Body of pancreas (tissue), 4 donors: Measurements from ENCODE around the gene BICRAL. TPM values are rescaled to one million over a fixed set of nuclear protein-coding genes. Genes with fewer than 3 reads are reported as not detected.

ENCODE experiments used
- ATAC-seq: fragments of 150-250 bp; one replicate; pipeline ENCODE4 v1.9.1; 2016
- DNase-seq, 4 donors: peaks; one replicate each; pipeline ENCODE4 v3.0.0-alpha.2; 2019
- H3K27ac ChIP-seq, 4 donors: fragments of 200-600 bp; sonication (generic); 1 replicate in 3 of 4; 2 replicates in 1 of 4; pipeline versions ENCODE4 v1.5.1 to v1.6.1; 2016 to 2019; ENCODE audit warnings: mild to moderate bottlenecking in 1 of 4, mixed read lengths in 1 of 4, moderate library complexity in 1 of 4
- H3K27me3 ChIP-seq, 2 donors: fragments of 200-600 bp; sonication (generic); one replicate each; pipeline ENCODE4 v1.6.0; 2016; ENCODE audit warnings: mild to moderate bottlenecking in 1 of 2
- H3K36me3 ChIP-seq, 2 donors: fragments of 200-600 bp; sonication (generic); replicated peaks in 1 of 2; 2 replicates each; pipeline ENCODE4 v1.5.1; 2016; ENCODE audit warnings: low read depth in 2 of 2; ENCODE audit not compliant: insufficient read depth in 1 of 2
- H3K4me1 ChIP-seq: fragments of 200-600 bp; sonication (generic); one replicate; pipeline ENCODE4 v1.6.0; 2016
- H3K4me3 ChIP-seq, 2 donors: fragments of 200-600 bp; sonication (generic); 1 replicate in 1 of 2; 2 replicates in 1 of 2; pipeline ENCODE4 v1.5.1; 2016 to 2019
- H3K9me3 ChIP-seq, 3 donors: fragments of 200-600 bp; sonication (generic); 1 replicate in 2 of 3; 2 replicates in 1 of 3; pipeline ENCODE4 v1.5.1; 2016
- POLR2A ChIP-seq, 3 donors: fragments of 450-650 bp; IDR thresholded peaks; one replicate each; pipeline ENCODE4 v1.6.1; 2016; ENCODE audit warnings: antibody characterized with exemption in 3 of 3, mild to moderate bottlenecking in 2 of 3
- WGBS, 2 donors: methylation state at CpG; one replicate each; pipeline ENCODE4 v1.1.5; 2017; 5-methylcytosine and 5-hydroxymethylcytosine counted together
- intact Hi-C: fragments of 100-400 bp; cut with DNase I; formaldehyde crosslinking; loops from one replicate; pipeline ENCODE4 v1.15.1; 2023
- total RNA-seq, 2 donors: library from RNA; depleted of rRNA; stranded (reverse); fragments of >200 nt; gene quantifications; one replicate each; pipeline ENCODE4 v1.1.0, GENCODE V29; 2016
- TF ChIP-seq, protein P1 (sequence below), 7 experiments: fragments of 450-650 bp in 4 of 7; fragments of 200-600 bp in 3 of 7; sonication (generic) in 3 of 7; IDR thresholded peaks; one replicate each; pipeline ENCODE4 v1.5.1; 2016 to 2019; ENCODE audit warnings: antibody characterized with exemption in 7 of 7

BICRAL gene
- total RNA-seq, 2 donors from 2014 or later = 6.9 to 8.6 TPM

DNA sequence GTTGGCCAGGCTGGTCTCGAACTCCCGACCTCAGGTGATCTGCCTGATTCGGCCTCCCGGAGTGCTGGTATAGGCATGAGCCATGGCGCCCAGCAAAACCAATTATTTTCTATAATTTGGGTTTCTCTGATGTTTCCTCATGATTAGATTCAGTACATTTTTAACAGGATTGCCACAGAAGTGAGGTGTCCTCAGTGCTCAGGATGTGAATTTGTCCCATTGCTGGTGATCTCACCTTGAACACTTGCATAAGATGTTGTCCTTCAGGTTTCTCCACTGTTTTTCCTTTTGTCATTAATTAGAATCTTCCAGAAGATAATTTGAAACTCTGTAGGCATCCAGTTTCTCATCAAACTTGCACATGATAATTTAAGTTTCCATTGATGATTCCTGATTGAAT lies 52.2 kb downstream of the BICRAL start:
- ATAC-seq (no peak), DNase-seq (no peak)
- H3K9me3 ChIP-seq = no peaks in the 10 kb centered on the region
- peaks cover 3 to 9% of the 10 kb centered on the region in 2 donors for H3K36me3 ChIP-seq
- TF ChIP-seq, protein P1, sequence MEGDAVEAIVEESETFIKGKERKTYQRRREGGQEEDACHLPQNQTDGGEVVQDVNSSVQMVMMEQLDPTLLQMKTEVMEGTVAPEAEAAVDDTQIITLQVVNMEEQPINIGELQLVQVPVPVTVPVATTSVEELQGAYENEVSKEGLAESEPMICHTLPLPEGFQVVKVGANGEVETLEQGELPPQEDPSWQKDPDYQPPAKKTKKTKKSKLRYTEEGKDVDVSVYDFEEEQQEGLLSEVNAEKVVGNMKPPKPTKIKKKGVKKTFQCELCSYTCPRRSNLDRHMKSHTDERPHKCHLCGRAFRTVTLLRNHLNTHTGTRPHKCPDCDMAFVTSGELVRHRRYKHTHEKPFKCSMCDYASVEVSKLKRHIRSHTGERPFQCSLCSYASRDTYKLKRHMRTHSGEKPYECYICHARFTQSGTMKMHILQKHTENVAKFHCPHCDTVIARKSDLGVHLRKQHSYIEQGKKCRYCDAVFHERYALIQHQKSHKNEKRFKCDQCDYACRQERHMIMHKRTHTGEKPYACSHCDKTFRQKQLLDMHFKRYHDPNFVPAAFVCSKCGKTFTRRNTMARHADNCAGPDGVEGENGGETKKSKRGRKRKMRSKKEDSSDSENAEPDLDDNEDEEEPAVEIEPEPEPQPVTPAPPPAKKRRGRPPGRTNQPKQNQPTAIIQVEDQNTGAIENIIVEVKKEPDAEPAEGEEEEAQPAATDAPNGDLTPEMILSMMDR (IDR thresholded peaks at IDR 0.05) = no peak
- TF ChIP-seq POLR2A (IDR thresholded peaks at IDR 0.05) = no peak
- WGBS, 2 donors = 97 to 99% methylated on average over 5 of the region's 5 CpGs
- no peak overlapping the region for H3K4me3 ChIP-seq
- intact Hi-C loops = no loop called here
- no peak overlapping the region for H3K27ac ChIP-seq
- no peaks in the 10 kb centered on the region for H3K4me1 ChIP-seq
- H3K27me3 ChIP-seq = no peaks in the 10 kb centered on the region

DNA sequence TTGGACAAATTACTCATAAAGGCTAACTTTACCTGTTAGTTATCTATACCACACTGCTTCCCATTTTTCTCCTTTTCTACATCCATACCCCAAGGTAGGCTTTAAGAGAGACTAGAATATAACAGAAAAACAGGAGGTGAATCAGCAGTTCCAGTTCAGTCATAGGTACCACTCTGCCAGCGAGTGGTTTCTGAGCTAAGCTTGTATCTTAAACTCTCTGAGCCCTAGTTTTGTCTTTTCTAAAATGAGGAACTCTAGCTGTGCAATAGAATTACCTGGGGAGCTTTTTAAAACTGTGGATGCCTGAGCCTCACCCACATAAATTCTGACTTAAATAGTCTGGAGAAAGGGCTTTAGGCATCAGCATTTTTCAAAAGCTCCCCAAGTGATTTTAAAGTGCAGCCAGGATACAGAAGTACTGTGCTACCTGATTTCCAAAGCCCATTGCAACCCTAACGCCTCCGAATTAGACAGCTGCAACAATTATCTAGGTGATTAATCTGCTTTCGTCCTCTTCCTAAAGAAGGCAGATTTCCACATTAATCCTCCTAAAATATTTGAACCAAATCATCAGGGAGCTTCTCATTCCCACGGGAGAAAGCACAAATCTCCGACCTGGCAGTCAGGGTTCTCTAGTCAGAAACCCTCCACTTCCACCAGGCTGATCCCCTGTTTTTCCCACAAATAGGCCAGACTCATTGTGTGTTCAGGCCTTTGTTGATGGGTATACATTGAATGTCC lies 60.2 kb downstream of the BICRAL start:
- TF ChIP-seq POLR2A (IDR thresholded peaks at IDR 0.05) = no peak
- TF ChIP-seq, protein P1 (IDR thresholded peaks at IDR 0.05) = no peak
- intact Hi-C loops = no loop called here
- H3K4me3 ChIP-seq = no peak overlapping the region
- H3K4me1 ChIP-seq = no peaks in the 10 kb centered on the region
- no peaks in the 10 kb centered on the region for H3K9me3 ChIP-seq
- no peaks in the 10 kb centered on the region for H3K36me3 ChIP-seq
- ATAC-seq (no peak), DNase-seq (no peak)
- 82 to 90% methylated on average over 6 of the region's 6 CpGs for WGBS, 2 donors
- no peaks in the 10 kb centered on the region for H3K27me3 ChIP-seq
- H3K27ac ChIP-seq = no peak overlapping the region

DNA sequence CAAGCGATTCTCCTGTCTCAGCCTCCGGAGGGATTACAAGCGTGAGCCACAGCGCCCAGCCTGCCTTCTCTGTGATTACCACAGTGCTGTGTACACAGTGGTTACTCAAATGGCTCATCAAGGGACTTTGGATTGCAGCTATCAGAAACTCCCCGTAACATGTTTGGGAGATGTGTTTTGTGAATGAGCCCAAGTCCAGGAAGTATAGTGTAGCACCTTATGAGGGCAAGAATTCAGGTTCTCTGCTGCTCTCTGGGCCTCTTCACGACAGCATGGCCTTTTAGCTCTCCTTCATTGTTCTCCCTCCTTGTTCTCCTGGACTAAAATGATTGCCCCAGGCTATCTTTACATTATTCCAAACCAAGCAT lies 63.5 kb downstream of the BICRAL start:
- Histone ChIP-seq H3K36me3 (no peaks in the 10 kb centered on the region), H3K27ac (no peak overlapping the region), H3K4me1 (peaks cover 5% of the 10 kb centered on the region), H3K4me3 (no peak overlapping the region), H3K9me3 (no peaks in the 10 kb centered on the region), H3K27me3 (no peaks in the 10 kb centered on the region)
- ATAC-seq (no peak), DNase-seq (no peak)
- intact Hi-C loops = no loop called here
- 91 to 96% methylated on average over 2 to 6 of the region's 6 CpGs for WGBS, 2 donors
- TF ChIP-seq, protein P1 (IDR thresholded peaks at IDR 0.05) = no peak
- no peak for TF ChIP-seq POLR2A (IDR thresholded peaks at IDR 0.05)

DNA sequence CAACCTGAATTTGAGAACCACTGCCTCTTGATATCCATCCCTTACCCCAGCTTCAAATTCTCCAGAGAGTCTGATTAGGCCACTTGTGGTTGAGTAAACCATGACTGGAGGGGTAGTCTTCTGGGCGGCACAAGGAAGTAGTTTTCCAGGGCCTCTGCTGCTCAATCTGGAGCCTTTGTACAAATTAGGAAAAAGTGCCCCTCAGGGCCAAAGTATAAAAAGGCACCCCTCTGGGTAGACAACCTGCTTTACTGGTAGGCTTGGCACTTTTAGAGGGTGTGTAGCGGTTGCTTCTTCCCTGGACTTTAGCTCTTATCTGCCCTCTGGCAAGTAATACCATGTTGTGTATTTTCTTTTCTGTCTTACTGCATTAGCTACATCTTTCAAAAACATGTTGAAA lies 64.7 kb downstream of the BICRAL start:
- H3K27me3 ChIP-seq = no peaks in the 10 kb centered on the region
- TF ChIP-seq, protein P1 (IDR thresholded peaks at IDR 0.05) = no peak
- no peak for TF ChIP-seq POLR2A (IDR thresholded peaks at IDR 0.05)
- 94 to 100% methylated on average over 2 of the region's 2 CpGs for WGBS, 2 donors
- peaks cover 5% of the 10 kb centered on the region for H3K4me1 ChIP-seq
- no peaks in the 10 kb centered on the region for H3K9me3 ChIP-seq
- no peak overlapping the region for H3K27ac ChIP-seq
- no peak overlapping the region for H3K4me3 ChIP-seq
- intact Hi-C loops = no loop called here
- DNase-seq (no peak), ATAC-seq (no peak)
- H3K36me3 ChIP-seq = no peaks in the 10 kb centered on the region

DNA sequence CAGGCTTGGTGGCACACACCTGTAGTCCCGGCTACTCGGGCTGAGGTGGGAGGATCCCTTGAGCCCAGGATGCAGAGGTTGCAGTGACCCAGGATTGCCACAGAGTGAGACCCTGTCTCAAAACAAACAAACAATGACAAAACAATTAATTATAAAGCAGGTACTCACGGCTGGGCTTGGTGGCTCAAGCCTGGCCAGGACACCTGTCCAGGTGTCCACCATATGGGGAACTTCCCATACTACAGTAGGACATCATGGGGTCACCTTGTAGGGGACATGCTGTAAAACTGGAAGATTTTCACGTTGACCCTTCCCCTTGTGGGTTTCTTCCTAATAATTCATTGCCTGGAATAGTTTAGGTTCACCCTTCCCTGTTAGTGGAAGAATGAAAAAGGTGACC lies 66.8 kb downstream of the BICRAL start:
- no peaks in the 10 kb centered on the region for H3K27me3 ChIP-seq
- H3K27ac ChIP-seq = no peak overlapping the region
- 56 to 61% methylated on average over 4 of the region's 4 CpGs for WGBS, 2 donors
- peaks cover 0 to 9% of the 10 kb centered on the region in 2 donors for H3K36me3 ChIP-seq
- no peak for TF ChIP-seq POLR2A (IDR thresholded peaks at IDR 0.05)
- TF ChIP-seq, protein P1 (IDR thresholded peaks at IDR 0.05) = no peak
- intact Hi-C loops = no loop called here
- DNase-seq (peak in 1 of 4 donors; percentile 38), ATAC-seq (no peak)
- H3K4me3 ChIP-seq = no peak overlapping the region
- H3K4me1 ChIP-seq = peaks cover 5% of the 10 kb centered on the region
- H3K9me3 ChIP-seq = no peaks in the 10 kb centered on the region
